GM23338 (cell line): ENCODE results near the gene SCLT1.

Source experiments
- EZH2 ChIP-seq: fragments of 200-600 bp; sonication (generic); IDR thresholded peaks from one replicate; pipeline ENCODE4 v1.8.0; 2017; ENCODE audit warnings: antibody characterized with exemption, mild to moderate bottlenecking, low read depth; ENCODE audit not compliant: unreplicated experiment
- EZH2phosphoT487 ChIP-seq: fragments of 200-600 bp; sonication (generic); IDR thresholded peaks from one replicate; pipeline ENCODE4 v1.8.1; 2018; ENCODE audit warnings: antibody characterized with exemption; ENCODE audit not compliant: unreplicated experiment
- JUNB ChIP-seq: IDR thresholded peaks from one replicate; pipeline ENCODE4 v1.6.1; 2016; ENCODE audit warnings: antibody characterized with exemption; ENCODE audit not compliant: unreplicated experiment
- POLR2AphosphoS5 ChIP-seq: IDR thresholded peaks from 2 replicates; pipeline ENCODE4 v1.6.1; 2016; ENCODE audit warnings: antibody characterized with exemption, low read depth
- STAT1 ChIP-seq: IDR thresholded peaks from one replicate; pipeline ENCODE4 v1.6.1; 2016; ENCODE audit warnings: antibody characterized with exemption; ENCODE audit not compliant: unreplicated experiment
- TF ChIP-seq, protein P1 (sequence below), 2 experiments: fragments of 200-600 bp in 1 of 2; sonication (generic) in 1 of 2; conservative IDR thresholded peaks; 2 replicates each; pipeline versions ENCODE4 v1.5.1 to v1.6.1; 2016 to 2017; ENCODE audit warnings: antibody characterized with exemption in 2 of 2, low read depth in 2 of 2, mild to moderate bottlenecking in 2 of 2, moderate library complexity in 1 of 2
- TF ChIP-seq, protein P2 (sequence below): IDR thresholded peaks from one replicate; pipeline ENCODE4 v1.6.1; 2018; ENCODE audit warnings: antibody characterized with exemption; ENCODE audit not compliant: unreplicated experiment
- TF ChIP-seq, protein P3 (sequence below): IDR thresholded peaks from 2 replicates; pipeline ENCODE4 v1.6.1; 2016; ENCODE audit warnings: antibody characterized with exemption

DNA sequence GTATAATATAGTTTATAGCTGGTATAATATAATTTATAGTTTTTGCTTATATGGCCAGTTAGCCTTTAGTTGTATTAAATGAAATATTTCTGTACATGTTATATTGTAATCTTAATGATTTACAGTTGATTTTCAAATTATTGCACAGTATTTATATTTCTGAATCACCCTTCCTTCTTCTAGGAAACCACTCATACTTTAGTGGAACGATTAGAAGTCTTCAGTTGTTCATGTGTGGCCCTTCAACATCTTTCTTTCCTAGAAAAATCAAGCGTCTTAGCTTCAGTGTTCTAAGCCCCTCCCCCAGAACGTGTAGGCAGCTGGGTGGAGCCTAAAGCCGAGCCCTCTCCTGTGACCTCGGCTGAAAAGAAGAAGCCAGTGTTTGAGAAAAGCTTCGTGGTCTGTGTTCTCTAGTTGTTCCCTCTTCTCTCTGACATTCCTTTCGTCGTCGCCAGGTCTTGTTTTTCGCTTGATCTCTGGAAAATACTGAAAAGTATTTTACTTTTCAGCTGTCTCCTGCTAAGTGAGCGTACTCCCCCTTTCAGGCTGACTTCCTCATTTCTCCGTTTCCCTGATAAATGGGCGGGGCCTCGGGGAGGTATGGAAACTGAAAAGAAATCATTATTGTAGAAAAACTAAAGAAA, 2.6 kb upstream of the SCLT1 start, which contains the start of gene C4orf33:
- TF ChIP-seq, protein P1, sequence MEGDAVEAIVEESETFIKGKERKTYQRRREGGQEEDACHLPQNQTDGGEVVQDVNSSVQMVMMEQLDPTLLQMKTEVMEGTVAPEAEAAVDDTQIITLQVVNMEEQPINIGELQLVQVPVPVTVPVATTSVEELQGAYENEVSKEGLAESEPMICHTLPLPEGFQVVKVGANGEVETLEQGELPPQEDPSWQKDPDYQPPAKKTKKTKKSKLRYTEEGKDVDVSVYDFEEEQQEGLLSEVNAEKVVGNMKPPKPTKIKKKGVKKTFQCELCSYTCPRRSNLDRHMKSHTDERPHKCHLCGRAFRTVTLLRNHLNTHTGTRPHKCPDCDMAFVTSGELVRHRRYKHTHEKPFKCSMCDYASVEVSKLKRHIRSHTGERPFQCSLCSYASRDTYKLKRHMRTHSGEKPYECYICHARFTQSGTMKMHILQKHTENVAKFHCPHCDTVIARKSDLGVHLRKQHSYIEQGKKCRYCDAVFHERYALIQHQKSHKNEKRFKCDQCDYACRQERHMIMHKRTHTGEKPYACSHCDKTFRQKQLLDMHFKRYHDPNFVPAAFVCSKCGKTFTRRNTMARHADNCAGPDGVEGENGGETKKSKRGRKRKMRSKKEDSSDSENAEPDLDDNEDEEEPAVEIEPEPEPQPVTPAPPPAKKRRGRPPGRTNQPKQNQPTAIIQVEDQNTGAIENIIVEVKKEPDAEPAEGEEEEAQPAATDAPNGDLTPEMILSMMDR (conservative IDR thresholded peaks at IDR 0.05; ENCODE audit: low read depth in 2 of 2): no peak
- TF ChIP-seq POLR2AphosphoS5 (peak; percentile 41; the same call in 1 of the 2 replicates), EZH2 (no peak), STAT1 (no peak), EZH2phosphoT487 (no peak), JUNB (no peak)
- TF ChIP-seq, protein P2, sequence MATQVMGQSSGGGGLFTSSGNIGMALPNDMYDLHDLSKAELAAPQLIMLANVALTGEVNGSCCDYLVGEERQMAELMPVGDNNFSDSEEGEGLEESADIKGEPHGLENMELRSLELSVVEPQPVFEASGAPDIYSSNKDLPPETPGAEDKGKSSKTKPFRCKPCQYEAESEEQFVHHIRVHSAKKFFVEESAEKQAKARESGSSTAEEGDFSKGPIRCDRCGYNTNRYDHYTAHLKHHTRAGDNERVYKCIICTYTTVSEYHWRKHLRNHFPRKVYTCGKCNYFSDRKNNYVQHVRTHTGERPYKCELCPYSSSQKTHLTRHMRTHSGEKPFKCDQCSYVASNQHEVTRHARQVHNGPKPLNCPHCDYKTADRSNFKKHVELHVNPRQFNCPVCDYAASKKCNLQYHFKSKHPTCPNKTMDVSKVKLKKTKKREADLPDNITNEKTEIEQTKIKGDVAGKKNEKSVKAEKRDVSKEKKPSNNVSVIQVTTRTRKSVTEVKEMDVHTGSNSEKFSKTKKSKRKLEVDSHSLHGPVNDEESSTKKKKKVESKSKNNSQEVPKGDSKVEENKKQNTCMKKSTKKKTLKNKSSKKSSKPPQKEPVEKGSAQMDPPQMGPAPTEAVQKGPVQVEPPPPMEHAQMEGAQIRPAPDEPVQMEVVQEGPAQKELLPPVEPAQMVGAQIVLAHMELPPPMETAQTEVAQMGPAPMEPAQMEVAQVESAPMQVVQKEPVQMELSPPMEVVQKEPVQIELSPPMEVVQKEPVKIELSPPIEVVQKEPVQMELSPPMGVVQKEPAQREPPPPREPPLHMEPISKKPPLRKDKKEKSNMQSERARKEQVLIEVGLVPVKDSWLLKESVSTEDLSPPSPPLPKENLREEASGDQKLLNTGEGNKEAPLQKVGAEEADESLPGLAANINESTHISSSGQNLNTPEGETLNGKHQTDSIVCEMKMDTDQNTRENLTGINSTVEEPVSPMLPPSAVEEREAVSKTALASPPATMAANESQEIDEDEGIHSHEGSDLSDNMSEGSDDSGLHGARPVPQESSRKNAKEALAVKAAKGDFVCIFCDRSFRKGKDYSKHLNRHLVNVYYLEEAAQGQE: no peak
- TF ChIP-seq, protein P3, sequence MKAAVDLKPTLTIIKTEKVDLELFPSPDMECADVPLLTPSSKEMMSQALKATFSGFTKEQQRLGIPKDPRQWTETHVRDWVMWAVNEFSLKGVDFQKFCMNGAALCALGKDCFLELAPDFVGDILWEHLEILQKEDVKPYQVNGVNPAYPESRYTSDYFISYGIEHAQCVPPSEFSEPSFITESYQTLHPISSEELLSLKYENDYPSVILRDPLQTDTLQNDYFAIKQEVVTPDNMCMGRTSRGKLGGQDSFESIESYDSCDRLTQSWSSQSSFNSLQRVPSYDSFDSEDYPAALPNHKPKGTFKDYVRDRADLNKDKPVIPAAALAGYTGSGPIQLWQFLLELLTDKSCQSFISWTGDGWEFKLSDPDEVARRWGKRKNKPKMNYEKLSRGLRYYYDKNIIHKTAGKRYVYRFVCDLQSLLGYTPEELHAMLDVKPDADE: no peak
